ENCODE results near the gene CCPG1.

GRCh38 chr15:55327387-55327786, 80.8 kb downstream of the CCPG1 start:
- TF ChIP-seq, protein P1, sequence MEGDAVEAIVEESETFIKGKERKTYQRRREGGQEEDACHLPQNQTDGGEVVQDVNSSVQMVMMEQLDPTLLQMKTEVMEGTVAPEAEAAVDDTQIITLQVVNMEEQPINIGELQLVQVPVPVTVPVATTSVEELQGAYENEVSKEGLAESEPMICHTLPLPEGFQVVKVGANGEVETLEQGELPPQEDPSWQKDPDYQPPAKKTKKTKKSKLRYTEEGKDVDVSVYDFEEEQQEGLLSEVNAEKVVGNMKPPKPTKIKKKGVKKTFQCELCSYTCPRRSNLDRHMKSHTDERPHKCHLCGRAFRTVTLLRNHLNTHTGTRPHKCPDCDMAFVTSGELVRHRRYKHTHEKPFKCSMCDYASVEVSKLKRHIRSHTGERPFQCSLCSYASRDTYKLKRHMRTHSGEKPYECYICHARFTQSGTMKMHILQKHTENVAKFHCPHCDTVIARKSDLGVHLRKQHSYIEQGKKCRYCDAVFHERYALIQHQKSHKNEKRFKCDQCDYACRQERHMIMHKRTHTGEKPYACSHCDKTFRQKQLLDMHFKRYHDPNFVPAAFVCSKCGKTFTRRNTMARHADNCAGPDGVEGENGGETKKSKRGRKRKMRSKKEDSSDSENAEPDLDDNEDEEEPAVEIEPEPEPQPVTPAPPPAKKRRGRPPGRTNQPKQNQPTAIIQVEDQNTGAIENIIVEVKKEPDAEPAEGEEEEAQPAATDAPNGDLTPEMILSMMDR (IDR thresholded peaks at IDR 0.05): no peak
- TF ChIP-seq POLR2A (IDR thresholded peaks at IDR 0.05): no peak
- no peak for TF ChIP-seq EP300 (IDR thresholded peaks at IDR 0.05)
- TF ChIP-seq POLR2AphosphoS5 (IDR thresholded peaks at IDR 0.05): no peak
